CD4-positive, alpha-beta T cell treated with Interferon gamma for 1 hour (primary cell): ENCODE results near the gene CD34.
"Not testable (repeated sequence)": the region's sequence is repeated elsewhere in the genome, so short reads cannot be mapped to it uniquely, and the experiment has no call there.

Source experiments
- DNase-seq: peaks from one replicate; pipeline ENCODE4 v3.0.0-alpha.2; 2020

Gene CD34

GRCh38 chr1:207910591-207911354 is at the start of gene CD34:
TSS of gene CD34 (minus strand) at chr1:207911125. CDS start at chr1:207911080, 45 bp downstream.
- no peak for DNase-seq

- no peak for DNase-seq
These were observed 49.4 kb upstream of the CD34 start for GRCh38 chr1:207960346-207960745.

- DNase-seq: no peak
These were observed 49.0 kb upstream of the CD34 start for GRCh38 chr1:207959910-207960309.

- DNase-seq: no peak
These were observed 48.4 kb upstream of the CD34 start for GRCh38 chr1:207959141-207959825.

GRCh38 chr1:207958376-207959139 is 47.6 kb upstream of the CD34 start:
- DNase-seq: no peak

- DNase-seq: no peak
These were observed 46.1 kb upstream of the CD34 start for GRCh38 chr1:207956986-207957385.

GRCh38 chr1:207954104-207954503 is 43.2 kb upstream of the CD34 start:
- no peak for DNase-seq

GRCh38 chr1:207952617-207953542 is 42.0 kb upstream of the CD34 start:
- DNase-seq: no peak

- DNase-seq: no peak
These were observed 40.7 kb upstream of the CD34 start for GRCh38 chr1:207951652-207952051.

GRCh38 chr1:207950750-207951149 is 39.8 kb upstream of the CD34 start:
- no peak for DNase-seq

GRCh38 chr1:207949571-207950195 is 38.8 kb upstream of the CD34 start:
- no peak for DNase-seq

- DNase-seq: no peak
These were observed 37.8 kb upstream of the CD34 start for GRCh38 chr1:207948536-207949250.

- no peak for DNase-seq
These were observed 35.8 kb upstream of the CD34 start for GRCh38 chr1:207946756-207947155.

GRCh38 chr1:207944571-207944970 is 33.6 kb upstream of the CD34 start:
- DNase-seq: no peak

GRCh38 chr1:207942337-207942741 is 31.4 kb upstream of the CD34 start:
- not testable (repeated sequence) for DNase-seq

GRCh38 chr1:207941665-207942064 is 30.7 kb upstream of the CD34 start:
- peak; percentile 9 for DNase-seq

GRCh38 chr1:207938016-207938415 is 27.1 kb upstream of the CD34 start:
- DNase-seq: no peak

GRCh38 chr1:207937204-207937603 is 26.3 kb upstream of the CD34 start:
- DNase-seq: no peak

GRCh38 chr1:207935166-207935583 is 24.2 kb upstream of the CD34 start:
- DNase-seq: no peak

- no peak for DNase-seq
These were observed 22.4 kb upstream of the CD34 start for GRCh38 chr1:207933205-207933800.

- DNase-seq: no peak
These were observed 16.1 kb upstream of the CD34 start for GRCh38 chr1:207926984-207927383.
